ENCODE measurements around the gene EYA3.
"Not testable (repeated sequence)": the region's sequence is repeated elsewhere in the genome, so short reads cannot be mapped to it uniquely, and the experiment has no call there.

EYA3 gene

GRCh38 chr1:27999055-27999454 is 89.4 kb downstream of the EYA3 start:
- H3K36me3 Mint-ChIP-seq, result peaks cover 41% of the 10 kb centered on the region
- no peak overlapping the region for H3K27ac Mint-ChIP-seq
- no peaks in the 10 kb centered on the region for H3K27me3 Mint-ChIP-seq
- H3K4me1 Mint-ChIP-seq, result peaks cover 12% of the 10 kb centered on the region
- no peak overlapping the region for H3K4me3 Mint-ChIP-seq
- DNase-seq, result no peak
- CTCF ChIA-PET, result interaction anchor here (1.2 kb wide), 1 partner anchor 210 kb away, joined by 3 read pairs; no protein-coding TSS in a partner anchor
- H3K9me3 Mint-ChIP-seq, result no peaks in the 10 kb centered on the region

- H3K4me1 Mint-ChIP-seq, result peaks cover 39% of the 10 kb centered on the region
- H3K9me3 Mint-ChIP-seq, H3K4me3 Mint-ChIP-seq, H3K27me3 Mint-ChIP-seq, H3K27ac Mint-ChIP-seq, DNase-seq: not testable (repeated sequence)
- H3K36me3 Mint-ChIP-seq, result peaks cover 56% of the 10 kb centered on the region
- CTCF ChIA-PET, result interaction anchor here (1.0 to 1.2 kb wide), 2 partner anchors 13 to 54 kb away, joined by 3 read pairs; no protein-coding TSS in a partner anchor
Measured at GRCh38 chr1:27994526-27994925, 93.9 kb downstream of the EYA3 start.

- H3K9me3 Mint-ChIP-seq, result no peaks in the 10 kb centered on the region
- peaks cover 58% of the 10 kb centered on the region for H3K36me3 Mint-ChIP-seq
- peaks cover 39% of the 10 kb centered on the region for H3K4me1 Mint-ChIP-seq
- CTCF ChIA-PET, result interaction anchor here (0.6 kb wide), 1 partner anchor 96 kb away, joined by 3 read pairs; no protein-coding TSS in a partner anchor
- no peaks in the 10 kb centered on the region for H3K27me3 Mint-ChIP-seq
- no peak overlapping the region for H3K4me3 Mint-ChIP-seq
- DNase-seq, result no peak
- H3K27ac Mint-ChIP-seq, result peak overlapping the region; percentile 42
Measured at GRCh38 chr1:27994060-27994459, 94.3 kb downstream of the EYA3 start.

- no peak overlapping the region for H3K4me3 Mint-ChIP-seq
- CTCF ChIA-PET, result interaction anchor here (0.6 to 1.6 kb wide), 2 partner anchors 10 to 95 kb away, joined by 3 to 5 read pairs; no protein-coding TSS in a partner anchor
- peak; percentile 27 for DNase-seq
- H3K27ac Mint-ChIP-seq, result peak overlapping the region; percentile 84
- H3K36me3 Mint-ChIP-seq, result peaks cover 62% of the 10 kb centered on the region
- H3K27me3 Mint-ChIP-seq, result no peaks in the 10 kb centered on the region
- H3K9me3 Mint-ChIP-seq, result no peaks in the 10 kb centered on the region
- peaks cover 39% of the 10 kb centered on the region for H3K4me1 Mint-ChIP-seq
Measured at GRCh38 chr1:27993241-27993640, 95.2 kb downstream of the EYA3 start.

GRCh38 chr1:27992276-27992675 is 96.1 kb downstream of the EYA3 start:
- H3K4me3 Mint-ChIP-seq, result no peak overlapping the region
- H3K27ac Mint-ChIP-seq, result peak overlapping the region; percentile 82
- peaks cover 62% of the 10 kb centered on the region for H3K36me3 Mint-ChIP-seq
- no peaks in the 10 kb centered on the region for H3K27me3 Mint-ChIP-seq
- peak; percentile 68 for DNase-seq
- no peaks in the 10 kb centered on the region for H3K9me3 Mint-ChIP-seq
- peaks cover 43% of the 10 kb centered on the region for H3K4me1 Mint-ChIP-seq
- CTCF ChIA-PET, result interaction anchor here (1.6 kb wide), 1 partner anchor 11 kb away, joined by 5 read pairs; no protein-coding TSS in a partner anchor

GRCh38 chr1:27990920-27991537 is 97.4 kb downstream of the EYA3 start:
- H3K4me1 Mint-ChIP-seq, result peaks cover 37% of the 10 kb centered on the region
- no peak overlapping the region for H3K27ac Mint-ChIP-seq
- no peaks in the 10 kb centered on the region for H3K27me3 Mint-ChIP-seq
- no peak overlapping the region for H3K4me3 Mint-ChIP-seq
- H3K36me3 Mint-ChIP-seq, result peaks cover 55% of the 10 kb centered on the region
- H3K9me3 Mint-ChIP-seq, result no peaks in the 10 kb centered on the region
- no peak for DNase-seq
- CTCF ChIA-PET, result interaction anchor here (0.6 to 1.7 kb wide), 3 partner anchors 12 to 121 kb away, joined by 3 to 5 read pairs (median 3); no protein-coding TSS in a partner anchor

- Mint-ChIP-seq H3K4me3 (no peak overlapping the region), H3K4me1 (peaks cover 2% of the 10 kb centered on the region), H3K9me3 (no peaks in the 10 kb centered on the region), H3K36me3 (peaks cover 10% of the 10 kb centered on the region), H3K27me3 (no peaks in the 10 kb centered on the region), H3K27ac (no peak overlapping the region)
- no peak for DNase-seq
- CTCF ChIA-PET, result interaction anchor here (1.4 to 5.9 kb wide), 6 partner anchors 10 to 311 kb away, joined by 3 to 35 read pairs (median 6); partner anchors contain the start of gene EYA3
Measured at GRCh38 chr1:27981145-27981544, 107.3 kb downstream of the EYA3 start.

- Mint-ChIP-seq H3K4me1 (peaks cover 2% of the 10 kb centered on the region), H3K36me3 (peaks cover 8% of the 10 kb centered on the region), H3K27me3 (no peaks in the 10 kb centered on the region), H3K27ac (no peak overlapping the region), H3K4me3 (no peak overlapping the region), H3K9me3 (no peaks in the 10 kb centered on the region)
- CTCF ChIA-PET, result interaction anchor here (1.0 to 5.9 kb wide), 8 partner anchors 9 to 310 kb away, joined by 3 to 35 read pairs (median 6); no protein-coding TSS in a partner anchor
- DNase-seq, result no peak
Measured at GRCh38 chr1:27980216-27980845, 108.1 kb downstream of the EYA3 start.

- Mint-ChIP-seq H3K4me1 (peaks cover 2% of the 10 kb centered on the region), H3K27ac (no peak overlapping the region)
- CTCF ChIA-PET, result interaction anchor here (0.9 to 5.9 kb wide), 9 partner anchors 9 to 309 kb away, joined by 3 to 35 read pairs (median 5); no protein-coding TSS in a partner anchor
Measured at GRCh38 chr1:27979859-27980201, 108.6 kb downstream of the EYA3 start.

GRCh38 chr1:27979151-27979858 is 109.1 kb downstream of the EYA3 start:
- H3K4me3 Mint-ChIP-seq, result no peak overlapping the region
- no peaks in the 10 kb centered on the region for H3K27me3 Mint-ChIP-seq
- no peaks in the 10 kb centered on the region for H3K9me3 Mint-ChIP-seq
- H3K36me3 Mint-ChIP-seq, result peaks cover 7% of the 10 kb centered on the region
- no peak overlapping the region for H3K27ac Mint-ChIP-seq
- H3K4me1 Mint-ChIP-seq, result peaks cover 2% of the 10 kb centered on the region
- CTCF ChIA-PET, result interaction anchor here (0.9 to 5.9 kb wide), 6 partner anchors 8 to 122 kb away, joined by 3 to 35 read pairs (median 6); no protein-coding TSS in a partner anchor
- no peak for DNase-seq

More at GRCh38 chr1:27979859-27980201, 108.6 kb downstream of the EYA3 start:
- H3K27me3 Mint-ChIP-seq, result no peaks in the 10 kb centered on the region
- no peak for DNase-seq
- peaks cover 7% of the 10 kb centered on the region for H3K36me3 Mint-ChIP-seq
- H3K4me3 Mint-ChIP-seq, result no peak overlapping the region
- H3K9me3 Mint-ChIP-seq, result no peaks in the 10 kb centered on the region

GRCh38 chr1:27974417-27974781 is 114.0 kb downstream of the EYA3 start:
- Mint-ChIP-seq H3K4me1 (peaks cover 16% of the 10 kb centered on the region), H3K36me3 (peaks cover 19% of the 10 kb centered on the region), H3K9me3 (no peaks in the 10 kb centered on the region), H3K27me3 (no peaks in the 10 kb centered on the region), H3K4me3 (no peak overlapping the region), H3K27ac (no peak overlapping the region)
- no peak for DNase-seq
- CTCF ChIA-PET, result interaction anchor here (0.7 to 1.3 kb wide), 5 partner anchors 34 to 231 kb away, joined by 3 to 7 read pairs (median 3); no protein-coding TSS in a partner anchor

- Mint-ChIP-seq H3K4me3 (no peak overlapping the region), H3K27ac (no peak overlapping the region), H3K9me3 (no peaks in the 10 kb centered on the region), H3K36me3 (peaks cover 21% of the 10 kb centered on the region), H3K4me1 (peaks cover 15% of the 10 kb centered on the region), H3K27me3 (no peaks in the 10 kb centered on the region)
- DNase-seq, result no peak
- CTCF ChIA-PET, result interaction anchor here (0.7 to 1.3 kb wide), 5 partner anchors 33 to 232 kb away, joined by 3 to 7 read pairs (median 3); no protein-coding TSS in a partner anchor
Measured at GRCh38 chr1:27973771-27974416, 114.5 kb downstream of the EYA3 start.

GRCh38 chr1:27972141-27972540 is 116.3 kb downstream of the EYA3 start:
- peaks cover 25% of the 10 kb centered on the region for H3K36me3 Mint-ChIP-seq
- no peak for DNase-seq
- CTCF ChIA-PET, result interaction anchor here (0.7 to 2.0 kb wide), 4 partner anchors 8 to 115 kb away, joined by 3 to 7 read pairs (median 3); no protein-coding TSS in a partner anchor
- H3K9me3 Mint-ChIP-seq, result no peaks in the 10 kb centered on the region
- peaks cover 22% of the 10 kb centered on the region for H3K4me1 Mint-ChIP-seq
- no peaks in the 10 kb centered on the region for H3K27me3 Mint-ChIP-seq
- peak overlapping the region; percentile 31 for H3K27ac Mint-ChIP-seq
- H3K4me3 Mint-ChIP-seq, result no peak overlapping the region
